Stimulated activated CD8-positive, alpha-beta memory T cell treated with anti-CD3 and anti-CD28 coated beads, Interleukin-12 subunit alpha, Interleukin-12 subunit beta, amount 100 ng/mL, for 4 hours (primary cell): ENCODE results near the gene NFE2L3.
A peak's percentile ranks its signal among the peaks of the same experiment; 100 is the strongest.

Experiments
- DNase-seq: peaks from one replicate; pipeline ENCODE4 v3.0.0-alpha.2; 2020; ENCODE audit warnings: low read depth

NFE2L3 gene

GRCh38 chr7:26199301-26200037, 47.5 kb downstream of the NFE2L3 start:
- DNase-seq, result peak; percentile 40

DNA sequence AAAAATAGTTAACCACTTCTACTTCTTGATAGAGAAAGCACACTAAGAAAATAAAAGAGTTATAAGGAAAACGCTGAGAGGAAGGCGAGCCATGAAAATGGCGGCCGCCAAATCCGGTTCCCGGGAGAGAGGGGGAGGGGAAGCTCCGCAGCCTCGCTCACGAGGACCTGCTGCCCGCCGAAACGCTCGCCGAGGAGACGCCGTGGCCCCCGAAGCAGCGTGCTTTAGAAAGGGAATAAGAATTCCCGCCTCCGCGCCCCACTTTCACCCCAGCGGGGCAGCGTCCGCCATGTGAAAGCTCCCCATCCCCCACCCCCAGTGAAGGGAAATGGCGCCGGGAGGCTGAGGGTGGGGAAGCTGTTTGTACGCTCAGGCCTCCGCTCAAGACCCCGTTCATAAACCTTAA, 48.0 kb downstream of the NFE2L3 start:
- peak; percentile 62 for DNase-seq

DNA sequence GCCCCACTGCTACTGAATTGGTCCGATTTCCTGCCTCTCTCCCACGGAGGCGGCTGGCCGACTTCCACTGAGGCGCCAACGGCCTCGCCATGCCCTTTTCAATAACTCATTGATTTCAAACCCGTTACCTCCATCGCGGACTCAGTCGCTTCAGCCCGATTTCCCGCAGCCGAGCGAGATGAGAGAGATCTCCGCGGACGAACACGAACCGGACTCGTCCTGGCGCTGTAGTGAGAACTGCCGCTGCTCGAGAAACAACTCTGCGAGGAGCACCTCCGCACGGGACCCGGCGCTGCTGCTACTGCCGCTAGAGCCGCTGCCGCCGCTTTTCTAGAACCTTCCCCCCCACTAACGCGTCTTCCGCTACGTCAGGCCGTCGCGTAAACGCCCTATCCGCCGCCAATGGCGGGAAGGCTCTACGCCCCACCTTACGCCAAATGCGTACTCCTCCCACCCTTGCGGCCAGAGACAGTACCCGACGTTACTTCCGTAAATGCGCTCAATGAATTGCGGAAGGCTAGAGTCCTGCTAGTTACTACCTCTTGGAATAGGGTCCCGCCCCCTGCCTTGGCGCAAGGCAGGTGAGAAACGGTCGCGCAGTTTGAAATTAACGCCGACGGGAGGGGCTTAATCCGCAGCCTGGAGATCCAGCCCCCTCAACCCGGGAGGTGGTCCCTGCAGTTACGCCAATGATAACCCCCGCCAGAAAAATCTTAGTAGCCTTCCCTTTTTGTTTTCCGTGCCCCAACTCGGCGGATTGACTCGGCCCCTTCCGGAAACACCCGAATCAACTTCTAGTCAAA, 48.6 kb downstream of the NFE2L3 start, which contains the start of gene HNRNPA2B1:
HNRNPA2B1 (minus strand) TSS at position 303 of the 803 bp plus-strand sequence; CDS start at position 134, 169 bp downstream.
- DNase-seq, result peak; percentile 94

GRCh38 chr7:26201247-26202018, 49.4 kb downstream of the NFE2L3 start, which contains the start of gene CBX3:
Gene CBX3, plus strand, starts transcription at chr7:26201745. Its CDS starts 1,254 bp downstream, at chr7:26202999.
- peak; percentile 78 for DNase-seq

GRCh38 chr7:26202019-26202990, 50.3 kb downstream of the NFE2L3 start:
- DNase-seq, result peak; percentile 48

GRCh38 chr7:26203016-26203415, 51.0 kb downstream of the NFE2L3 start:
- no peak for DNase-seq

GRCh38 chr7:26208040-26208439, 56.0 kb downstream of the NFE2L3 start:
- no peak for DNase-seq

DNA sequence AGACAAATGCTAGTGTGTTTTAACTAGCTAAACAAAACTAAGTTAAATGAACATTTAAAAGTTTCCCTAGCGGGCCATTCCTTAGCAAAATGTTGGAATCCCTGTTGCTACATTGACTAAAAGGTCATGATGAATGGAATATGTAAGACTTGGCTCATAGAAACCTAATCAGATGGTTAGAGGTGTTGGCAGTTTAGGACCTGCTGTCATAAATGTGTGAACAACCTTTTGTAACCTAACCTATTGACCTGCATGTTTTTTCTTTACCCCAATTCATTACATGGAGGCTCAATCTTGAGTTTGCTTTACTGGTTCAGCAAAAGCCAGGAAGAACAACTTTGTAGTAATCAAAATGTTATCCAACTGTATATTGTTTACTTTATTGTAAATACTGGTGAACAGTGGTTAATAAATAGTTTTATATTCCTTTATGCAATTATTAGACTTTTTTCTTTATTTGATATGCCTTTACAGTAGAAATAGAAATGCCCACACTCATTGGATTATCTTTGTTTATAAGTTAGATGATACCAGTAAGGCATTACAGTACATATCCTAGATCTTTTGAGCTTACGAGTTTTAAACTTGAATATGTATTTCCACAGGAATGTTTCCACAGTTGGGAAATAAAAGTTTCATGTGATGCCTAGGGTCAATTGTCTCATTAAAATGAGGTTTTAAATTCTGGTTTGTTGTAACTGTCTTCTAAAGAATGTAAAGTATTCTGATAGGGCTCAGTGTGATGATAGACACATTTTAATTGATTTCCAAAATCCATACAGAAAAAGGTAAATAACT, 61.1 kb downstream of the NFE2L3 start:
- DNase-seq, result no peak

DNA sequence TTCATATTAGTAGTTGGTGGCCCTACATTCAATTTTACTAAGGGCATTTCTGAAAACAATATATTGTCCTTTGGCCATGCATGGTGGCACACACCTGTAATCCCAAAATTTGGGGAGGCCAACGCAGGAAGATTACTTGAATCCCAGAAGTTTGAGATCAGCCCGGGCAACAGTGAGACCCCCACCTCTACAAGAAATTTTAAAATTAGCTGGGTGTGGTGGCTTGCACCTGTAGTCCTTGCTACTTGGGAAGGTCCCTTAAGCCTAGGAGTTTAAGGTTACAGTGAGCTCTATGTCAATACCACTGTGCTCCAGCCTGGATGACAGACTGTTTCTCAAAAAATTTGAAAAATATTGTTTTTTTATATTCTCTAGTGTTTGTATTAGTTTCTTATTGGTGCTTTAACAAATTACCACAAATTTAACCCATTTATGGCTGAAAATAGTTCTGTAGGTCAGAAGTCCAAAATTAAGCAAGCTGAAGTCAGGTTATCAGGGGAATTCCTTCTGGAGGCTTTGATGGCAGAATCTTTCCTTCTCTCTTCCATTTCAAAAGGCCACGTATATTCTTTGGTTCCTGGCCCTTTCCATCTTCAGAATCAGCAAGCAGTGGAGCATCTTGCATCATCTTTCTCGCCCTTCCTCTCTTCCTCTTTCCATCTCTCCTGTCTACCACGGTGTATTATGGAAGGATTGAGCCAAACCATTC, 62.0 kb downstream of the NFE2L3 start:
- no peak for DNase-seq

- DNase-seq, result no peak
Observed at GRCh38 chr7:26216049-26216448, 64.1 kb downstream of the NFE2L3 start.

DNA sequence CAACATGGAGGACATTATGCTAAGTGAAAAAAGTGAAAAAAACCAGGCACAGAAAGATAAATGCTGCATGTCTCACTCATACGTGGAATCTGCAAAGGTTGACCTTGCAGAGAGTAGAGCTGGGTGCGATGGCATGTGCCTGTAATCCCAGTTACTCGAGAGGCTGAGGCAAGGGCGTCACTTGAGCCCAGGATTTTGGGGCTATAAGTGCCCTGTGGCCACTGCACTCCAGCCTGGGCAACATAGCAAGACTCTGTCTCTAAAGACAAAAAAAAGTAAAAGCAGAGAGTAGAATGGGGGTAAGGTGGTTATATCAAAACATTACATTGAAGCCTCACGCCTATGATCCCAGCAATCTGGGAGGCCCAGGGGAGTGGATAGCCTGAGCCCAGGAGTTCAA, 72.4 kb downstream of the NFE2L3 start:
- no peak for DNase-seq

DNA sequence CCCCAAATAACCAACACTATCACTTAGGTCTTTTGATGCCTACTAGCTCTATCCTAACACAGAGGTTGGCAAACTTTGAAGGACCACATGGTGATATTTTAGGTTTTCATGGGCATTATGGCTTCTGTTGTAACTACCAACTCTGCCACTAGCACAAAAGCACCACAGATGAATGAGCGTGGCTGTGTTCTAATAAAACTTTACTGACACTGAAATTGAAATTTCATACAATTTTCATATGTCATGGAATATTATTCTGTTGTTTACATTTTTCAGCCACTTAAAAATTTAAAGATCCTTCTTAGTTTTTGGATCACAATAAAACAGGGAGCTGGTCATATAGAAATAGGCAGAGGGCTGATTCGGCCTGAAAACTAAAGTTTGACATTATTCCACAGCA, 76.0 kb downstream of the NFE2L3 start:
- no peak for DNase-seq

- DNase-seq, result no peak
Observed at GRCh38 chr7:26233902-26234511, 82.0 kb downstream of the NFE2L3 start.
